HG02852 (cell line): Measurements from ENCODE around the gene STAT4.

Experiments used
- ATAC-seq: cut with Tn5 transposase; IDR thresholded peaks from one replicate; pipeline ENCODE4 v1.9.1; 2021; ENCODE audit warnings: mild to moderate bottlenecking, moderate library complexity; ENCODE audit not compliant: unreplicated experiment

The STAT4 gene

DNA sequence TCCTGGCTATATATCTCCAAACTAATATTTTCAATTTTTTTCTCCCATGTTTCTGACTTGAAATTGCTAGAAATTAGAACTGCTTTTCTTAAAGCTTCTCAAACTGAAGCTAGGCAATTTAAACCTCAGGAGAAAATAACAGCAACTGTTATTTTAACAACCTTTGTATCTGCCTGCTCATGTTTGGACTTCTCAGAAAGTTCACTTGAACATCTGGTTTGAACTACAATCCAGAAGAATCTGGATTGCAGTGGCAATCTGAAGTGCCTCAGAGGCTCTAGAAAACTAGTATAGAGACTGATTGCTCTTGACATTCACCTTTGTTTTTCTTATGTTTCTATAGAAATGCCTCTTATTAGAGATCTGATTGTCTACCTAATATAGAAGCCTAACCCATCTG is 64.1 kb downstream of the STAT4 start:
- no peak for ATAC-seq

DNA sequence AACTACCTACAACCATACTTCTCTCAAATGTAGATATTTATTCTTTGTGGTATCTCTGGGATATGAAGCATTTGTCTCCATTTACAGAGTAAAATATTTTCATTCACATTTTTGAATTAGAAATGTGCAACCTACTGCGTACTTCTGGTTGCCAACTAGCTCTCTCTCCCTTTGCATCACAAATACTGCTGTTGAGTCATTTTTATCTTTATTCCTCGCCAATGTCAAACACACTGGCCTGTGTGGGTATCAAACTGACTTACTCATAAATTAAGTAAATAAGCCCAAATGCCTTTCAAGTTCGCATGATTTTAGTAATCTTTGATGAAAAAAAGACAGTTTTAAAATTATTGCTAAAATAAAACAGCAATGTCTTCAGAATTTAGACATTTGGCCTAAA is 67.3 kb downstream of the STAT4 start:
- no peak for ATAC-seq

- no peak for ATAC-seq
Observed at GRCh38 chr2:191082321-191082720, 68.5 kb downstream of the STAT4 start.

DNA sequence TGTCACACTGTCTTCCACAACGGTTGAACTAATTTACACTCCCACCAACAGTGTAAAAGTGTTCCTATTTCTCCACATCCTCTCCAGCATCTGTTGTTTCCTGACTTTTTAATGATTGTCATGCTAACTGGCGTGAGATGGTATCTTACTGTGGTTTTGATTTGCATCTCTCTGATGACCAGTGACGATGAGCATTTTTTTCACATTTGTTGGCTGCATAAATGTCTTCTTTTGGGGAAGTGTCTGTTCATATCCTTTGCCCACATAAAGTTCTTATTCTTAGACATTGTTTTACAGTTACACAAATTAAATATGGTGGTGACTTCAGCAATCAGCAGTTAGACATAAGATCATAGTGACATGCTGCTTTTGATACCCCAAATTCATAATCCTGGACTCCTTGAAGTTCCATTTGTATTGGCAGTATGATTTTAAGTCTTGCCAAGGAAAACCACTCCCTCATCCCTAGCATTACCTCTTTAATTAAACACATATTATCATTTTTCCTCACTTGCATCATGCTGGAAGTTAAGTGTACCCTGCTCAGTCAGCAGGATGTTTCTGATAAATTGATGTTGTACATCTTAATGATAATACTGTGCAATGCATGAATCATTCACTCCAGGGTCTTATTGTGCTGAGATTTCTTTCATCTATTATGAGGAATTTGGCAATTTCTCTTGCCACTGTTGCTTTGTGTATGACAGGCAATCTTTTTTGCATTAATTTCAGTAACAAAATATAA is 69.2 kb downstream of the STAT4 start:
- no peak for ATAC-seq

DNA sequence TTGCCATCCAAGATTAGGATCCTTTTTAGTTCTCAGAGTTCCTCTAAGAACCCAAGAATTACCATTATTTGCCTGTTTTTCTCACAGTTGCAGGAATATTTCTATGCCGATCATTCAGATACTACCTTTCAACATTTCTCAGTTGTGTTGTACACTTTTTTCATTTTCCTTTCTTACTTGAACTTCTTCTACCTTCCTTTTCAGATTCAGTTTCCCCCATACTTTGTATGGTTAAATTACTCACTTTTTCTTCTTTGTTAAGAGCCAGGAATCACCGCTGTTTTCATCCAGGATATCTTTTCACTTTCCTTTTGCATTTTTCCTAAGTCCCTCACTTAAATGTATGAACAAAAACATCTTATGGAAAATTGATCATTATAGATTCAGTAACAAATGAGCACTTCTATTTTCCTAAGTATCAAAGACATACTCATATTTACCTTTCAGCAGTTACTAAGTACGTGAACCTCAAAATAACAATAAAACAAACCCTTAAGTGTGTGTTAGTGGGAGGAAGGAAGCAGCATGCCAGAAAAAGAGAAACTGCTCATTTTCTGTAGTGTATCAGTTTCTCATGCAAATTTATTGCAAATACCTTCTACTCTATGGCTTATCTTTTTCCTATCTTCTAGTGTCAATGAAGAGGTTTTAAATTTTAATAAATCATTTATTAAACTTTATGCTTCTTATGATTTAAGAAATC is 72.5 kb downstream of the STAT4 start:
- no peak for ATAC-seq

DNA sequence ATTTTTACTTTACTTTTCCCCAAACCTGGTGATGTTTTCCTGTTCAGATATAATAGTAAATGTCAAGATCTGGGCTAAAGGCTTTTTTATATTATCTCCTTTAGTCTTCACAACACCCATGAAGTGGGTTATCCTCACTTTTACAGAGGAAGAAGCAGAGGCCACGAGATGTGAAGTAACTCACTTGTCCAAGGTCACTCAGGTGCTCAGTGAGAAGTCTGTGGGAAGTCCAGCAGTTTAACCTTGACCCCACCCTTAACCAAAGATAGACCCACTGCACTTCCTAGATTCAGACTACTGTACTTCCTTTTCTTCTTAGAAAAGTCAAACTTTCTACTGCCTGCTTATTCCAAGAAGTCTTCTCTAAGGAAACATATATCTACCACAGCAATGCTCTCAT is 80.5 kb downstream of the STAT4 start:
- no peak for ATAC-seq

- no peak for ATAC-seq
Observed at GRCh38 chr2:191069606-191070005, 81.2 kb downstream of the STAT4 start.

GRCh38 chr2:191066919-191067233 is 83.9 kb downstream of the STAT4 start:
- ATAC-seq: no peak

DNA sequence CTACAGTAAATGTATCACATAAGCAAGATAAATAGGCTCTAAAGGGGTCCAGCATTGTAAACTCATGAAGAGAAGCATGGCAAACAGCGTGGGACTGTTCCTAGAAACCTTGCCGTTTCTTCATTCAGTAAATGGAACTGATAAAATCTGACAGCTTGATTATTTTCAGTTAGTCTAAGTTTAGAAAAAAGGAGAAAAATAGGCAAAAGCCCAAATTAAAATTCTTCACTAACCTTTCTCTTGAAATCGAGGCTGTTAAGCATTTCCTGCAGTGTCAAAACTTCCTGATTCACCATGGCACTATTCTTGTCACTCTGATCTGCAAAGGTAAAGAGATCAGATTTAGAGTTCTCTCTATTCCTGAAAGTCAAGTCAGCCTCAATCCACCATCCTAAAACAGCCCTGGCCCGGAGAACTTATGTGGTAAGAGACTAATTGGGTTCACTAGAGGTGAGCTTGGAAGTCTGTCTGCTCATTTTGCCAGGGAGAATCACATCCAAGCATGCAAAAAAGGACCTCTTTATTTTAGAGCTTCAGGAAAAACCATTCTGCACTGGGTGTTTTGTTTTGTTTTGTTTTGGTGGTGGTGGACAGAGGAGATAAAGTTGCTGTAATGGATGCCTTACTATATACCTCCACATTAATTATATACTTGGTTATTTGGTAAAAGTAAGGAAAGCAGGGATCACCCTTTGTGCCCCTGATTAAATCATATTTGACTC is 84.4 kb downstream of the STAT4 start:
- no peak for ATAC-seq

DNA sequence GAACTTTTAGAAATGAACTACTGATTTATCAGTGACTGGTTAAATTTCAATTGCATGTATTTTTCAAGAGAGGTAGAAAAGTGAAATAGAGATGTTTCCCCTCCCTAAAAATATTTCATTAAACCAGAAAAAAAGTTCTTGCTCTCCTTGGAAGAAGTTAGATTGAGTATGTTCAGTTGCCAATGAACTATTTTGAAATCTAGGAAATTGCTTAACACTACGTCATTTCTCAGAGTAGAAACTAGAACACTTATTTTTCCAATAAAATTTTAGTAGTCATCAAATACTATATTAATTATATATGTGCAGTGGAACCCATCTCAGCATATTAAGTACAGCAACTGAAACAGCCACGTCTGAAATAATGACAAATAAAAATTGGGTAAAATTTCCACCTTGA is 85.0 kb downstream of the STAT4 start:
- no peak for ATAC-seq

DNA sequence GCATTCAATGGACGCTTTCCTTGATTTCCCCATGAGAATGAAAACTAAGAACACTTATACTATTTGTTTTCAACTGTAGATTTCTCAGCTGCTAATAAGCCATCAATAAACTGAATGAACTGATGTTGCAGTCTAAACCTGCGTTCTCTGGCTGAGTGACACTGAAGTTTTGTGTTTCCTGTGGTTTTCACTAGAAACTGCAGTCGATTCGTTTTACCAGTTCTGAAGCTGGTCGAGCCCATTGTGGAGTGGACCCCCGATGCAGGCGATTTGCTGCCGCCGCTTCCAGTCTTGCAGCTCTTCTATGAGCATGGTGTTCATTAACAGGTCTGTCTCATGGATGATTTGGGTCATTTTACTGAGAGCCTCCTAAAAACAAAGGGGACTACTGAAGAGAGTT is 86.2 kb downstream of the STAT4 start:
- no peak for ATAC-seq

DNA sequence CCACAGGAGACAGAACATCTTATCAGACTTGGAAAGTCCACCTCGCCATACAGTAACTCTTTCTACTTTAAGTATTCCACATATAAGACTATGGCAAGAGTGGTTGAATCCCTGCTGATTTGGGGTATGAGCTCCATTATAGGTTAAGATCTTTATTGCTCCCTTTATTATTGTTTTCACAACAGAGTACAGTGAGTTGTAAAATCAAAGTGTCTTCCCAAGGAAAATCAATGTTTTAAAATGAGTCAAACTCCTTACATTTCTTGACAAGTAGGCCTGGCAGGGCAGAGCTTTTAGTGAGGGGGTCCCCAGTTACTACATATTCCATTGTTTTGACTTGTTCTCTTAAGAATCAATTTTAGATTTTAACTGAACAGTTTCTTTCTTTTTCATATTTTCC is 87.2 kb downstream of the STAT4 start:
- ATAC-seq: no peak

GRCh38 chr2:191061381-191061980 is 89.3 kb downstream of the STAT4 start:
- ATAC-seq: no peak

- ATAC-seq: no peak
Observed at GRCh38 chr2:191059308-191059707, 91.5 kb downstream of the STAT4 start.

DNA sequence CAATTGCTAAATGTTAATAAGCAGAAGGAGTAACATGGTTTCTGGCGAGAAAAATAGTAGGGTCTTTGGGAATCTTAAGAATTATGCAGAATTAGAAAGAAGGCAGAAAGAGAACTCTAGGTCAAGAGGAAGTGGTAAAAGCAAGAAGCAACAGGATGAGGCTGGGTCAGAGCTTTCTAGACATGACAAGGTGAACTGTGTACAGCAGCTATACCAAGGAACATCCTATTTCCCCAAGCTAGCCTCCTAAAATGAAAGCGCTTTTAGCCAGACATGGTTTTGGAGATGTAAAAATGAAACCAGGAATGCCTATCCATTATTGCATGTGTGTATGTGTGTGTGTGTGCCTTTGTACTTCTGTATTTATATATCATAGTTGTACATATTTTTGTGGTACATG is 94.6 kb downstream of the STAT4 start:
- ATAC-seq: no peak

- no peak for ATAC-seq
Observed at GRCh38 chr2:191053256-191053655, 97.5 kb downstream of the STAT4 start.

DNA sequence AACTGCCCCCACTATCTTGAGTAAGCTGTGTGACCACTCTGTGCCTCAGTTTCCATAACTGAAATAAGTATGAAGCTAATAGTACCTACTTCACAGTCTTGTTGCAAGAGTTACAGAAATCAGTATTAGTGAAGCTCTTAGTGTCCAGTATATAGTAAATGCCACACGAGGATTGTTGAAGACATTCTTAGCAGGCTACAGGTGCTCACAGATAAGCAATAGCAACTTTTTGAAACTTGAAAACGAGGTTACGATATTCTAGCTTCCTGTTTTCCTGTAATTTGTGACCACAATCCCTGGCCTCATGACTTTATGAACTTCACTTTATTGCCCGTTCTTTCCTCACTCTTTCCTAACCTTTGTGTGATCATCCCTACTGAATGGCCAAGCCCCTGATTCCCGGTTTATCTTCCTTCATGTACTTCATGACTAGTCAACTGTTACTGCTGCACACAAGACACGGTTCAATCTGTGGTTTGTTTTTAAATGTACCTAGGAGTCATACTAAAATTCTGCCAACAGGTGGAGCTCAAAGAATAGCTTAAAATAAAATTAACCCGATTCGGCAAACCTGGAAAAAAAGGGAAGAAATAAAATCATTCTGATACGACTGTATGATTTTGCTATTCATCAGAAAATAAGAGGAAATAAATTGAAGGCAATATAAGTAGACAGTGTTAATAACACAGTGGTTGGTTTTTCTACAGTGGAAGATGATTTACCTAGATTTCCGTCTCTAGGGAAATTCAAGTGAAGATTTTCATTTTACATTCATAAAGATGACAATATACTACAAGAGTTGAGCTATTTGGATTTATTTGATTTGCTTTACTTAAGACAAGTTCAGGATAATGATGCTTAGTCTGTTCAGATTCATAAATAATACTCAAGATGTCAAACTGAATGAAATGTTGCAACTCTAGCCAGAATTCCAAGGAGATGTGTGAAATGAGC is 98.7 kb downstream of the STAT4 start:
- no peak for ATAC-seq

GRCh38 chr2:191051177-191051576 is 99.6 kb downstream of the STAT4 start:
- ATAC-seq: no peak

DNA sequence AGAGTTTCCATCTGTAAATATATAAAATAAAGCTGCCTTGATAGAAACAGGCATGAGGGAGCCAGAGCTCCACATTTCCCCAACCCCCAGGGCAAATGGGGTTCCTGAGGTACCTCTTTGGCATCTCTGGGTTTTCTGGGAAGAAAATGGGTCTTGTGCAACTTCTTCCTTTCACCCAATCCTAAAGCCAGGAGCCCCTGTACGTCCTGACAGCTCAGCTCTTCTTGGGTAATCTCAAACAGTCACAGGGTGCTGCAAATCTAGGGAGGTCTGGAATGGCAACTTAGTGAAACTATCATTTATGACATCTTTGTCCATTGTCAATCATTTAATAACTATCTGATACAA is 100.2 kb downstream of the STAT4 start:
- ATAC-seq: no peak

GRCh38 chr2:191049728-191050639 is 100.8 kb downstream of the STAT4 start:
- peak; percentile 79 for ATAC-seq
